Neural crest cell (in vitro differentiated cells): Measurements from ENCODE around the gene MARCHF7. TPM values are rescaled to one million over a fixed set of nuclear protein-coding genes. Genes with fewer than 3 reads are reported as not detected.

Experiments
- DNase-seq: peaks from one replicate; pipeline ENCODE4 v3.0.0; 2021; ENCODE audit warnings: low read depth, mixed read lengths, low spot score
- H3K27ac Mint-ChIP-seq: one replicate; pipeline ENCODE4 v1.8.0; 2021; ENCODE audit warnings: mild to moderate bottlenecking, mixed read lengths; ENCODE audit not compliant: unreplicated experiment
- H3K27me3 Mint-ChIP-seq: 2 replicates; pipeline ENCODE4 v1.8.0; 2021; ENCODE audit warnings: low read depth, mild to moderate bottlenecking, mixed read lengths
- H3K36me3 Mint-ChIP-seq: 2 replicates; pipeline ENCODE4 v1.8.0; 2021; ENCODE audit warnings: low read depth, mild to moderate bottlenecking, mixed read lengths
- H3K4me1 Mint-ChIP-seq: 2 replicates; pipeline ENCODE4 v1.8.0; 2021; ENCODE audit warnings: mixed read lengths
- H3K4me3 Mint-ChIP-seq: one replicate; pipeline ENCODE4 v1.8.0; 2021; ENCODE audit warnings: mild to moderate bottlenecking, mixed read lengths
- H3K9me3 Mint-ChIP-seq: 2 replicates; pipeline ENCODE4 v1.8.0; 2021; ENCODE audit warnings: mixed read lengths
- CTCF ChIP-seq: fragments of 200-600 bp; sonication (generic); conservative IDR thresholded peaks from 2 replicates; pipeline ENCODE4 v1.5.0; 2021; ENCODE audit warnings: antibody characterized with exemption, mild to moderate bottlenecking
- total RNA-seq: library from RNA; stranded (reverse); gene quantifications from 2 replicates; pipeline ENCODE4 v1.2.1, GENCODE V29; 2021

Gene MARCHF7
- total RNA-seq, 1 donor from 2014 or later: 89.9 TPM

GRCh38 chr2:159759577-159759976 lies 47.3 kb downstream of the MARCHF7 start:
- Mint-ChIP-seq H3K36me3 (peaks cover 16% of the 10 kb centered on the region), H3K4me3 (no peak overlapping the region), H3K27me3 (no peaks in the 10 kb centered on the region), H3K27ac (no peak overlapping the region), H3K4me1 (no peaks in the 10 kb centered on the region), H3K9me3 (no peaks in the 10 kb centered on the region)
- TF ChIP-seq CTCF: no peak
- DNase-seq: no peak

- H3K4me1 Mint-ChIP-seq: no peaks in the 10 kb centered on the region
- peaks cover 16% of the 10 kb centered on the region for H3K36me3 Mint-ChIP-seq
- no peak for TF ChIP-seq CTCF
- H3K27me3 Mint-ChIP-seq: no peaks in the 10 kb centered on the region
- H3K4me3 Mint-ChIP-seq: no peak overlapping the region
- H3K9me3 Mint-ChIP-seq: no peaks in the 10 kb centered on the region
- no peak for DNase-seq
- no peak overlapping the region for H3K27ac Mint-ChIP-seq
Measured at GRCh38 chr2:159760326-159760725, 48.0 kb downstream of the MARCHF7 start.

GRCh38 chr2:159762075-159762474 lies 49.8 kb downstream of the MARCHF7 start:
- Mint-ChIP-seq H3K27ac (no peak overlapping the region), H3K36me3 (peaks cover 16% of the 10 kb centered on the region), H3K4me1 (no peaks in the 10 kb centered on the region), H3K4me3 (no peak overlapping the region), H3K9me3 (no peaks in the 10 kb centered on the region), H3K27me3 (no peaks in the 10 kb centered on the region)
- DNase-seq: no peak
- no peak for TF ChIP-seq CTCF

Other genes with a start within 250 kb of the MARCHF7 start
- gene BAZ2B, start 96.0 kb upstream of the MARCHF7 start, total RNA-seq: 65.9 and 76.2 TPM in 2 replicates
- gene CD302, start 85.7 kb downstream of the MARCHF7 start, total RNA-seq: 1.0 TPM in 2 replicates
- gene LY75, start 192.2 kb downstream of the MARCHF7 start, total RNA-seq: 0.23 TPM in 1 of 2 replicates, not detected in the other